Retinal pigment epithelial cell (primary cell): ENCODE data around the gene TSPAN11.

Experiments used
- DNase-seq: peaks from one replicate; pipeline ENCODE4 v3.0.0-alpha.2; 2010; ENCODE audit warnings: low read depth
- H3K4me3 ChIP-seq: 2 replicates; pipeline ENCODE4 v1.5.1; 2011; ENCODE audit warnings: mild to moderate bottlenecking, low read length, control low read depth, moderate library complexity
- CTCF ChIP-seq: conservative IDR thresholded peaks from 2 replicates; pipeline ENCODE4 v1.5.1; 2011; ENCODE audit warnings: low read depth, low read length, control low read depth, inconsistent platforms

TSPAN11 gene

GRCh38 chr12:31017535-31017934 is 91.0 kb downstream of the TSPAN11 start:
- no peak for DNase-seq
- no peak for TF ChIP-seq CTCF
- no peak overlapping the region for H3K4me3 ChIP-seq

DNA sequence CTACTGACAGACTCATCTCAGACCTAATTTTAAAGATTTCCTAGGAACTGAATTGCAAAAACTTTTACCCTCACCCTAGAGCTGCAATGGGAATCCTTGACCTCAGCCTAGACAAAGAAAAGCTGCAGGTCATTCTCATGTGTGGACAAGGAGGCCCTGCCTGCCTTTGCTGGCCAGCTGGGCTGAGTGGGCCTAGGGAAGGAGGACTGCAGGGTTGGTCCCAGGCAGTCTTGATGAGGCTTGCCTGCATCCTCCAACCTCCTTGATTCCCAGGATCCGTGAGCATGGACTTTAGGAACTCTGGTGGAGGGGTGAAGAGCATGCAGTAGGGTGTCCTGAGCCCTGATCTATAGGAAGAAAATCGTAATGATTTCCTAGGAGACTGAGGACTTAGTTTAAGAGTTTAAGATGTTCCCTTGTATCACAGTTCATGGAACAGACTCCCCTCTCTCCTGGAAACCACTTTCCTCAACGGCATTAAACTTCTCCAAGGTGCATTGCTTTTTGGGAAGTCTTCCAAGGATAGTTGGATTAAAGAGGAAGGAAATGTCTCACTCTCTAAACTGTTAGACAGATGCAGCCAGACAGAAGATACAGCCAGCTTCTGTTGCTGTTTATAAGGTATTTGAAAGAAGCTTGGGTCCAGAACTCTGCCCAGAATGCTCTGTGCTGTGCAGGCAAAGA is 91.7 kb downstream of the TSPAN11 start:
- no peak for TF ChIP-seq CTCF
- H3K4me3 ChIP-seq: no peak overlapping the region
- DNase-seq: no peak

DNA sequence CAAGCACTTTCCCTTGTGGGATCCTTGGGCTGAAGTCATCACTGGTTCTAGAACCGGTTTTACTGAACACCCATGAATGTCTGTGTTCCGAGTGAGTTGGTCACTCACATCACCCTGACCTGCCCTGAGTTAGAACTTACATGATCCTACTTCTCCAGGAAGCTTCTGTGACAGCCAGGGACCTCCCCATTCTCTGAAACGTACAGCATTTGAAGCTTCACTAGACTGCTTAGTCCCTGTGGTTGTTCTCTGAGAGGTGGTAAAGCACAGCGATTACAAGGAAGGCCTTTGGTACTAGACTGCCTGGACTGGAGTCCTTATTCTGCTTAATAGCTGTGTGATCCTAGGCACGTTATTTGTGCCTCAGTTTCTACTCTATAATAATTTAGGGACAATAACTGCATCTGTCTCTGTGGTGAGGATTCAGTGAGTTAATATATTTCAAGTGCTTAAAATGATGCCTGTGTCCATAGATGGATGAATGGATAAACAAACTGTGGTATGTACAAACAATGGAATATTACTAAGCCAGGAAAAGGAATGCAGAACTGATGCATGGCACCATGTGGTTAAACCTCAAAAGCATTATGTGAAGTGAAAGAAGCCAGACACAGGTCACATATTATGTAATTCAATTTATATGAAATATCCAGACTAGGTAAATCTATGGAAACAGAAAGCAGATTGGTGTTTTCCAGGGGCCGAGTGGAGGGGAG is 92.4 kb downstream of the TSPAN11 start:
- no peak for DNase-seq
- no peak overlapping the region for H3K4me3 ChIP-seq
- no peak for TF ChIP-seq CTCF

- DNase-seq: no peak
- no peak overlapping the region for H3K4me3 ChIP-seq
- TF ChIP-seq CTCF: no peak
Observed at GRCh38 chr12:31019561-31019960, 93.0 kb downstream of the TSPAN11 start.

- DNase-seq: no peak
- no peak for TF ChIP-seq CTCF
- H3K4me3 ChIP-seq: no peak overlapping the region
Observed at GRCh38 chr12:31019976-31020375, 93.4 kb downstream of the TSPAN11 start.

- DNase-seq: no peak
- TF ChIP-seq CTCF: no peak
- H3K4me3 ChIP-seq: no peak overlapping the region
Observed at GRCh38 chr12:31020385-31021166, 94.0 kb downstream of the TSPAN11 start.
